Activated naive CD4-positive, alpha-beta T cell treated with anti-CD3 and anti-CD28 coated beads, Interleukin-2, amount 50 U/mL, for 72 hours (primary cell): Measurements from ENCODE around the gene GOLT1A. TPM values are rescaled to one million over a fixed set of nuclear protein-coding genes. Genes with fewer than 3 reads are reported as not detected.

Source experiments
- ATAC-seq, 2 donors: fragments of 150-1000 bp; cut with Tn5 transposase; 2 replicates each; pipeline ENCODE4 v1.10.0; 2021; ENCODE audit warnings: mild to moderate bottlenecking in 2 of 2, moderate library complexity in 2 of 2
- DNase-seq, 2 donors: peaks; one replicate each; pipeline ENCODE4 v3.0.0; 2021 to 2022; ENCODE audit warnings: low spot score in 2 of 2
- H3K27ac Mint-ChIP-seq, 2 donors: one replicate each; pipeline ENCODE4 v1.8.0; 2022; ENCODE audit warnings: mild to moderate bottlenecking in 2 of 2, mixed read lengths in 2 of 2
- H3K36me3 Mint-ChIP-seq, 2 donors: one replicate each; pipeline ENCODE4 v1.8.0; 2022; ENCODE audit warnings: mixed read lengths in 2 of 2
- H3K9me3 Mint-ChIP-seq, 2 donors: one replicate each; pipeline ENCODE4 v1.8.0; 2022; ENCODE audit warnings: mixed read lengths in 2 of 2
- total RNA-seq, 2 donors: library from RNA; stranded (reverse); gene quantifications; one replicate each; pipeline ENCODE4 v1.2.3, GENCODE V29; 2022

Gene GOLT1A
- 1 to 10 TPM in 1 of 2 donors, not detected in 1; 1.1 TPM for total RNA-seq

- Mint-ChIP-seq H3K36me3 (no peaks in the 10 kb centered on the region), H3K27ac (peak within 1 kb of the TSS in 1 of 2 donors; percentile 40), H3K9me3 (no peaks in the 10 kb centered on the region)
- DNase-seq (peak in 1 of 2 donors; percentile 59), ATAC-seq (peak; percentile 55 to 87)
These were observed at the start of gene GOLT1A for GRCh38 chr1:204213668-204214662. Gene GOLT1A (minus strand): TSS chr1:204213988. CDS start chr1:204213906, 82 bp downstream.

- Mint-ChIP-seq H3K36me3 (no peaks in the 10 kb centered on the region), H3K9me3 (no peaks in the 10 kb centered on the region), H3K27ac (no peak overlapping the region)
- no peak for ATAC-seq
- no peak for DNase-seq
These were observed 49.6 kb upstream of the GOLT1A start for GRCh38 chr1:204263254-204263910.

GRCh38 chr1:204262506-204263253, 48.9 kb upstream of the GOLT1A start:
- DNase-seq (no peak), ATAC-seq (no peak)
- Mint-ChIP-seq H3K27ac (no peak overlapping the region), H3K9me3 (no peaks in the 10 kb centered on the region), H3K36me3 (no peaks in the 10 kb centered on the region)

- DNase-seq = no peak
- Mint-ChIP-seq H3K9me3 (no peaks in the 10 kb centered on the region), H3K36me3 (no peaks in the 10 kb centered on the region), H3K27ac (no peak overlapping the region)
- no peak for ATAC-seq
These were observed 48.1 kb upstream of the GOLT1A start for GRCh38 chr1:204261746-204262505.

GRCh38 chr1:204261266-204261665, 47.5 kb upstream of the GOLT1A start:
- H3K9me3 Mint-ChIP-seq = no peaks in the 10 kb centered on the region
- H3K27ac Mint-ChIP-seq = no peak overlapping the region
- ATAC-seq (no peak), DNase-seq (no peak)
- no peaks in the 10 kb centered on the region for H3K36me3 Mint-ChIP-seq

GRCh38 chr1:204260601-204261197, 46.9 kb upstream of the GOLT1A start:
- no peak for ATAC-seq
- H3K27ac Mint-ChIP-seq = peak overlapping the region in 1 of 2 donors; percentile 61
- DNase-seq = no peak
- no peaks in the 10 kb centered on the region for H3K9me3 Mint-ChIP-seq
- no peaks in the 10 kb centered on the region for H3K36me3 Mint-ChIP-seq

- DNase-seq (no peak), ATAC-seq (no peak)
- peak overlapping the region in 1 of 2 donors; percentile 16 for H3K27ac Mint-ChIP-seq
- H3K36me3 Mint-ChIP-seq = no peaks in the 10 kb centered on the region
- H3K9me3 Mint-ChIP-seq = no peaks in the 10 kb centered on the region
These were observed 46.0 kb upstream of the GOLT1A start for GRCh38 chr1:204259782-204260181.

GRCh38 chr1:204259196-204259595, 45.4 kb upstream of the GOLT1A start:
- Mint-ChIP-seq H3K36me3 (no peaks in the 10 kb centered on the region), H3K9me3 (no peaks in the 10 kb centered on the region), H3K27ac (peak overlapping the region in 1 of 2 donors; percentile 16)
- DNase-seq (no peak), ATAC-seq (no peak)

GRCh38 chr1:204258213-204259115, 44.7 kb upstream of the GOLT1A start:
- peak overlapping the region in 1 of 2 donors; percentile 8 for H3K27ac Mint-ChIP-seq
- ATAC-seq = peak; percentile 74 to 77
- no peaks in the 10 kb centered on the region for H3K9me3 Mint-ChIP-seq
- H3K36me3 Mint-ChIP-seq = no peaks in the 10 kb centered on the region
- peak in 1 of 2 donors; percentile 58 for DNase-seq

GRCh38 chr1:204257446-204257845, 43.7 kb upstream of the GOLT1A start:
- H3K36me3 Mint-ChIP-seq = no peaks in the 10 kb centered on the region
- H3K27ac Mint-ChIP-seq = no peak overlapping the region
- DNase-seq = no peak
- no peak for ATAC-seq
- H3K9me3 Mint-ChIP-seq = no peaks in the 10 kb centered on the region

- no peak overlapping the region for H3K27ac Mint-ChIP-seq
- ATAC-seq (no peak), DNase-seq (no peak)
- H3K36me3 Mint-ChIP-seq = no peaks in the 10 kb centered on the region
- no peaks in the 10 kb centered on the region for H3K9me3 Mint-ChIP-seq
These were observed 42.7 kb upstream of the GOLT1A start for GRCh38 chr1:204256531-204256930.

- ATAC-seq (no peak), DNase-seq (no peak)
- Mint-ChIP-seq H3K9me3 (no peaks in the 10 kb centered on the region), H3K27ac (peak overlapping the region in 1 of 2 donors; percentile 72), H3K36me3 (no peaks in the 10 kb centered on the region)
These were observed 42.2 kb upstream of the GOLT1A start for GRCh38 chr1:204255966-204256365.

- ATAC-seq (no peak), DNase-seq (no peak)
- Mint-ChIP-seq H3K9me3 (no peaks in the 10 kb centered on the region), H3K27ac (peak overlapping the region in 1 of 2 donors; percentile 67), H3K36me3 (no peaks in the 10 kb centered on the region)
These were observed 41.4 kb upstream of the GOLT1A start for GRCh38 chr1:204255225-204255624.

GRCh38 chr1:204254031-204254661, 40.4 kb upstream of the GOLT1A start:
- no peak overlapping the region for H3K27ac Mint-ChIP-seq
- no peaks in the 10 kb centered on the region for H3K9me3 Mint-ChIP-seq
- H3K36me3 Mint-ChIP-seq = no peaks in the 10 kb centered on the region
- DNase-seq (no peak), ATAC-seq (no peak)
